ENCODE measurements around the gene HIKESHI. TPM values are rescaled to one million over a fixed set of nuclear protein-coding genes. Genes with fewer than 3 reads are reported as not detected.

Gene HIKESHI
- total RNA-seq, 2 experiments from 2014 or later, result 34.9 to 48.6 TPM

GRCh38 chr11:86261328-86261727 is 40.7 kb upstream of the HIKESHI start:
- Histone ChIP-seq H4K20me1 (ENCODE audit: insufficient read depth, low read length) (peaks cover under 1% of the 10 kb centered on the region; the same call in 1 of the 2 replicates), H3K27ac (ENCODE audit: low read depth, low read length, poor library complexity, severe bottlenecking) (no peak overlapping the region), H3K36me3 (ENCODE audit: insufficient read depth, low read length) (peaks cover 90% of the 10 kb centered on the region), H3K4me2 (ENCODE audit: low read length) (no peak overlapping the region), H3K4me1 (ENCODE audit: insufficient read depth, low read length, poor library complexity, severe bottlenecking) (no peaks in the 10 kb centered on the region), H3K4me3 (ENCODE audit: low read depth, low read length, poor library complexity, severe bottlenecking) (no peak overlapping the region), H2AFZ (ENCODE audit: low read length) (no peak overlapping the region), H3K9me2 (ENCODE audit: insufficient read depth, low read length) (no peaks in the 10 kb centered on the region), H3K79me2 (ENCODE audit: insufficient read depth, low read depth, low read length) (peaks cover 2% of the 10 kb centered on the region; the same call in 1 of the 2 replicates), H3K9me3 (ENCODE audit: low read length) (no peaks in the 10 kb centered on the region)
- intact Hi-C loops (cut with micrococcal nuclease; ENCODE audit: unreplicated experiment), result no loop called here
- DNase-seq (ENCODE audit: low spot score), result no peak
- TF ChIP-seq CTCF (conservative IDR thresholded peaks at IDR 0.05; ENCODE audit: low read length) (no peak), EZH2phosphoT487 (IDR thresholded peaks at IDR 0.05; ENCODE audit: borderline replicate concordance, low read depth, low read length) (no peak)
- BruUV-seq (replicated peaks), result no TSS peak
- POLR2A ChIA-PET, result interaction anchor here (1.3 kb wide), 1 partner anchor 21 kb away, joined by 3 read pairs; no protein-coding TSS in a partner anchor
- CTCF ChIA-PET (ENCODE audit: unreplicated experiment), result no interaction called here

GRCh38 chr11:86262387-86262786 is 39.7 kb upstream of the HIKESHI start:
- DNase-seq (ENCODE audit: low spot score), result no peak
- CTCF ChIA-PET (ENCODE audit: unreplicated experiment), result no interaction called here

More at GRCh38 chr11:86262387-86262786, 39.7 kb upstream of the HIKESHI start:
- intact Hi-C loops (cut with micrococcal nuclease; ENCODE audit: unreplicated experiment), result no loop called here
- no peaks in the 10 kb centered on the region for H3K9me2 ChIP-seq (ENCODE audit: insufficient read depth, low read length)
- no TSS peak for BruUV-seq (replicated peaks)
- H3K4me2 ChIP-seq (ENCODE audit: low read length), result no peak overlapping the region
- H3K79me2 ChIP-seq (ENCODE audit: insufficient read depth, low read depth, low read length), result no peaks in the 10 kb centered on the region
- no peak overlapping the region for H3K4me3 ChIP-seq (ENCODE audit: low read depth, low read length, poor library complexity, severe bottlenecking)
- peaks cover 87% of the 10 kb centered on the region for H3K36me3 ChIP-seq (ENCODE audit: insufficient read depth, low read length)
- H3K4me1 ChIP-seq (ENCODE audit: insufficient read depth, low read length, poor library complexity, severe bottlenecking), result no peaks in the 10 kb centered on the region
- no peaks in the 10 kb centered on the region for H3K9me3 ChIP-seq (ENCODE audit: low read length)
- H4K20me1 ChIP-seq (ENCODE audit: insufficient read depth, low read length), result no peaks in the 10 kb centered on the region
- POLR2A ChIA-PET, result interaction anchor here (0.6 to 0.8 kb wide), 3 partner anchors 11 to 638 kb away, joined by 3 to 4 read pairs (median 3); no protein-coding TSS in a partner anchor
- TF ChIP-seq CTCF (conservative IDR thresholded peaks at IDR 0.05; ENCODE audit: low read length) (no peak), EZH2phosphoT487 (IDR thresholded peaks at IDR 0.05; ENCODE audit: borderline replicate concordance, low read depth, low read length) (no peak)
- H2AFZ ChIP-seq (ENCODE audit: low read length), result no peak overlapping the region
- H3K27ac ChIP-seq (ENCODE audit: low read depth, low read length, poor library complexity, severe bottlenecking), result no peak overlapping the region

Measured in OCI-LY7 (cell line).